KMS-11 (cell line): ENCODE measurements around the gene HPDL.

Source experiments
- H2AFZ ChIP-seq: fragments of 200-600 bp; sonication (generic); 2 replicates; pipeline ENCODE4 v1.6.1; 2016; ENCODE audit warnings: antibody characterized with exemption, mixed run types, low read depth
- H3K27ac ChIP-seq: fragments of 200-600 bp; sonication (generic); 2 replicates; pipeline ENCODE4 v1.6.1; 2016; ENCODE audit warnings: mild to moderate bottlenecking, mixed run types
- H3K27me3 ChIP-seq: fragments of 200-600 bp; sonication (generic); 2 replicates; pipeline ENCODE4 v1.6.1; 2017; ENCODE audit warnings: mild to moderate bottlenecking, low read depth, mixed run types, moderate library complexity; ENCODE audit not compliant: insufficient read depth
- H3K36me3 ChIP-seq: fragments of 200-600 bp; sonication (generic); 2 replicates; pipeline ENCODE4 v1.6.1; 2017; ENCODE audit warnings: mild to moderate bottlenecking, mixed run types; ENCODE audit not compliant: insufficient read depth
- H3K4me1 ChIP-seq: fragments of 200-600 bp; sonication (generic); 2 replicates; pipeline ENCODE4 v1.6.1; 2016; ENCODE audit warnings: mild to moderate bottlenecking, low read depth, mixed run types; ENCODE audit not compliant: poor library complexity, severe bottlenecking
- H3K4me2 ChIP-seq: fragments of 200-600 bp; sonication (generic); 2 replicates; pipeline ENCODE4 v1.7.0; 2016; ENCODE audit warnings: mild to moderate bottlenecking, mixed run types
- H3K4me3 ChIP-seq: fragments of 200-600 bp; sonication (generic); IDR thresholded peaks from 2 replicates; pipeline ENCODE4 v1.6.1; 2017; ENCODE audit warnings: low read depth, low read length, mixed read lengths; ENCODE audit not compliant: insufficient read depth
- H3K79me2 ChIP-seq: fragments of 200-600 bp; sonication (generic); 2 replicates; pipeline ENCODE4 v1.6.1; 2016; ENCODE audit warnings: low read depth, mixed run types; ENCODE audit not compliant: insufficient read depth
- H3K9ac ChIP-seq: fragments of 200-600 bp; sonication (generic); 2 replicates; pipeline ENCODE4 v1.6.1; 2016; ENCODE audit warnings: mild to moderate bottlenecking, mixed run types
- H4K20me1 ChIP-seq: fragments of 200-600 bp; sonication (generic); 2 replicates; pipeline ENCODE4 v1.6.1; 2016; ENCODE audit warnings: mild to moderate bottlenecking, mixed run types; ENCODE audit not compliant: insufficient read depth
- TF ChIP-seq, protein P1 (sequence below): fragments of 200-600 bp; sonication (generic); conservative IDR thresholded peaks from 2 replicates; pipeline ENCODE4 v1.6.1; 2017; ENCODE audit warnings: low read depth, mild to moderate bottlenecking, antibody characterized with exemption, low read length, moderate library complexity, mixed read lengths

HPDL gene

DNA sequence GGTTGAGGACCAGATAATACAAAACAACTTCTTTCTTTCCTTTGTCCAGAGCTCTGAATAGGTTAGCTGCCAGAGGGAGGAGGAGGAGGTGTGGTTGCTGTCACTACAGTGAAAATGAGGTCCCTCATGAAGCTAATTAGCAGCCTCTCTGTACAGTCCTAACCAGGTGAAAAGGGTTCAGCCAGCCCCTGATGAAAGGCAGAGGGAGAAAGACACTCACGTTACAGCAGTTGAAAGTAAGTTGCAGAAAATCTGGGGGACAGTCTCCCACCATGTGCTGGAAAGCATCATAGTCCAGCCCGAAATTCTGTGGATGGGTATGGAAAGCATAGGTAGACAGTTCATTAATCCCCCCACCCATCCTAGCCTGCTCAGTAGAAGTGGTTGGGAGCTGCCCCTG, 19.8 kb downstream of the HPDL start:
- no peak overlapping the region for H3K4me3 ChIP-seq
- no peak overlapping the region for H2AFZ ChIP-seq
- no peaks in the 10 kb centered on the region for H3K36me3 ChIP-seq
- H3K4me2 ChIP-seq, result no peak overlapping the region
- peaks cover 11% of the 10 kb centered on the region for H3K79me2 ChIP-seq
- H4K20me1 ChIP-seq, result no peaks in the 10 kb centered on the region
- H3K9ac ChIP-seq, result no peak overlapping the region
- no peaks in the 10 kb centered on the region for H3K27me3 ChIP-seq
- TF ChIP-seq, protein P1, sequence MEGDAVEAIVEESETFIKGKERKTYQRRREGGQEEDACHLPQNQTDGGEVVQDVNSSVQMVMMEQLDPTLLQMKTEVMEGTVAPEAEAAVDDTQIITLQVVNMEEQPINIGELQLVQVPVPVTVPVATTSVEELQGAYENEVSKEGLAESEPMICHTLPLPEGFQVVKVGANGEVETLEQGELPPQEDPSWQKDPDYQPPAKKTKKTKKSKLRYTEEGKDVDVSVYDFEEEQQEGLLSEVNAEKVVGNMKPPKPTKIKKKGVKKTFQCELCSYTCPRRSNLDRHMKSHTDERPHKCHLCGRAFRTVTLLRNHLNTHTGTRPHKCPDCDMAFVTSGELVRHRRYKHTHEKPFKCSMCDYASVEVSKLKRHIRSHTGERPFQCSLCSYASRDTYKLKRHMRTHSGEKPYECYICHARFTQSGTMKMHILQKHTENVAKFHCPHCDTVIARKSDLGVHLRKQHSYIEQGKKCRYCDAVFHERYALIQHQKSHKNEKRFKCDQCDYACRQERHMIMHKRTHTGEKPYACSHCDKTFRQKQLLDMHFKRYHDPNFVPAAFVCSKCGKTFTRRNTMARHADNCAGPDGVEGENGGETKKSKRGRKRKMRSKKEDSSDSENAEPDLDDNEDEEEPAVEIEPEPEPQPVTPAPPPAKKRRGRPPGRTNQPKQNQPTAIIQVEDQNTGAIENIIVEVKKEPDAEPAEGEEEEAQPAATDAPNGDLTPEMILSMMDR, result no peak
- H3K4me1 ChIP-seq, result peaks cover 24% of the 10 kb centered on the region
- no peak overlapping the region for H3K27ac ChIP-seq

DNA sequence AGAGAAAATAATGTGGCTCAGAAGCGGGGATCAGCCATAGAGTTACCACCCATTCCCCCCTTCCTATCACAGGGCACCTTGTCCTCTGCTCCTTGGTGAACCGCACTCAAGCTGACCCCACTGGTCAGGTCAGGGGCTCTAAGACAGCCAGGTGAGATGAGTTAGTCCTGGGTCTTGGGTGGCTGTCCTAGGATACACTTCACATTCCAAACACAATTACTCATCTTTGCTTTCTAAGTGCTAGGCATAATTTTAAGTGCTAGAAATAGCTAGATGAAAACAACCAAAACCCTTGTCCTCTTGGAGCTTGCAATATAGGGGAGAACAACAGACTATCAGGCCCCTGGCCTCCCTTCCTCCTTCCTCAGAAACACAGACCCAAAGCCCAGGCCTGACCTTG, 21.3 kb downstream of the HPDL start:
- Histone ChIP-seq H2AFZ (no peak overlapping the region), H3K27me3 (no peaks in the 10 kb centered on the region), H3K4me2 (no peak overlapping the region), H4K20me1 (no peaks in the 10 kb centered on the region), H3K4me3 (no peak overlapping the region), H3K36me3 (no peaks in the 10 kb centered on the region), H3K79me2 (no peaks in the 10 kb centered on the region), H3K4me1 (peaks cover 18% of the 10 kb centered on the region), H3K27ac (no peak overlapping the region), H3K9ac (no peak overlapping the region)
- TF ChIP-seq, protein P1, result no peak

DNA sequence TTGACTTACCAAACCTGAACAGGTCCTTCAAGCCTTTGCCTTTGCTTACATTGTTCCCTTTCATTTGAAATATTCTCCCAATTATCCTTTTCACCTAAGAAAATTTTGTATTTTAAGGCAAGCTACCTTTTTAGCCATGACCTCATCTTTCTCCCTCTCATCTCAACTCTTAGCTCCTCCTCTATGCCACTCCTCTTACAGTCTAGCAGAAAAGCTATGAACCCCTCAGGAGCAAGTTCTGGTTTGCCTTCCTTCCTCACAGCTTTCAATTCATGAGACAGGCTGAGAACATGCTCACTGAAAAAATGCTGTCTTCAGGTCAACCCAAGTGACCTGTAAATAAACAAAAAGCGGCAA, 21.9 kb downstream of the HPDL start:
- TF ChIP-seq, protein P1, result no peak
- H3K4me1 ChIP-seq, result peaks cover 18% of the 10 kb centered on the region
- no peak overlapping the region for H3K4me3 ChIP-seq
- 0 out of 2 replicates have a peak overlapping the region, but pooled peaks have one; percentile 27 for H3K4me2 ChIP-seq
- no peak overlapping the region for H2AFZ ChIP-seq
- no peak overlapping the region for H3K27ac ChIP-seq
- no peaks in the 10 kb centered on the region for H3K27me3 ChIP-seq
- no peak overlapping the region for H3K9ac ChIP-seq
- no peaks in the 10 kb centered on the region for H4K20me1 ChIP-seq
- H3K79me2 ChIP-seq, result no peaks in the 10 kb centered on the region
- H3K36me3 ChIP-seq, result no peaks in the 10 kb centered on the region

DNA sequence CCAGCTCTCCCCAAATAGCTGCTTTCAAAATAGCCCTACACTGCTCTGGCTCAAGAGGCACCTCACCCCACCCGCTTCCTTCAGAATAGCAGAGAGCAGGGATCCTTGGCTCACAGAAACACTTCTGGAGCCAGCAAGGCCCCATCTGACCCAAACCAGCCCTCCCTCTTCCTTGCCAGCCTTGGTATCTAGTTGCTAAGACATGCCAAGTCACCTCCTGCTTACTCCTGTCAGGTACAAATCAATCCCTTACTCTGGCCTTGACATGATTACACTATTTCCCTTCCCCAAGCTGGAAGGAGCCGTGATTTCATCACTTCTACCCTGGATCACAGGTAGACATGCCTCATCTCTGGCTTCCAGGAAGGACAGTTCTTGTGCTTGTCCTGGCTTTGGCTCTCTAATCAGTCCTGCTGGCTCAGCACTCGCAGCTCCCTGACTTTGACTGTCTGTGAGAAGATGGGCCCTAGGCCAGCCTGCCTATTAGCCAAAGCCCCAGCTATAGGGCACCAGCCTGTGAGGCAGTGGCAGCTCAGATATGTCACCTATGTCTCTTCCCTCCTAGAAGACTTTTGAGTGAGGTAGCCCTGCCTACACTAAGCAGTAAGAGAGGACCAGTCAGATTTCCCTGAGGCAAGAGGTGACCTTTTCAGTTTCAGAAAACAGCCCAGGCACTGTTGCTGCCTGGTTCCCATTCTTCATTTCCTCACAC, 22.4 kb downstream of the HPDL start:
- H3K4me2 ChIP-seq, result 0 out of 2 replicates have a peak overlapping the region, but pooled peaks have one; percentile 27
- H3K27ac ChIP-seq, result peak overlapping the region; percentile 34; the same call in 1 of the 2 replicates

More for the DNA sequence above, 22.4 kb downstream of the HPDL start:
- no peak overlapping the region for H3K9ac ChIP-seq
- H3K4me1 ChIP-seq, result peaks cover 18% of the 10 kb centered on the region
- H3K36me3 ChIP-seq, result no peaks in the 10 kb centered on the region
- TF ChIP-seq, protein P1, result no peak
- no peaks in the 10 kb centered on the region for H4K20me1 ChIP-seq
- H3K27me3 ChIP-seq, result no peaks in the 10 kb centered on the region
- H2AFZ ChIP-seq, result no peak overlapping the region; the same call in 1 of the 2 replicates
- no peaks in the 10 kb centered on the region for H3K79me2 ChIP-seq
- no peak overlapping the region for H3K4me3 ChIP-seq
